ENCODE results near the gene CAMK2A. TPM values are rescaled to one million over a fixed set of nuclear protein-coding genes. Genes with fewer than 3 reads are reported as not detected.

The CAMK2A gene
- total and polyA plus RNA-seq, 11 donors, result 3.2 to 26.0 (median 15.2) TPM

DNA sequence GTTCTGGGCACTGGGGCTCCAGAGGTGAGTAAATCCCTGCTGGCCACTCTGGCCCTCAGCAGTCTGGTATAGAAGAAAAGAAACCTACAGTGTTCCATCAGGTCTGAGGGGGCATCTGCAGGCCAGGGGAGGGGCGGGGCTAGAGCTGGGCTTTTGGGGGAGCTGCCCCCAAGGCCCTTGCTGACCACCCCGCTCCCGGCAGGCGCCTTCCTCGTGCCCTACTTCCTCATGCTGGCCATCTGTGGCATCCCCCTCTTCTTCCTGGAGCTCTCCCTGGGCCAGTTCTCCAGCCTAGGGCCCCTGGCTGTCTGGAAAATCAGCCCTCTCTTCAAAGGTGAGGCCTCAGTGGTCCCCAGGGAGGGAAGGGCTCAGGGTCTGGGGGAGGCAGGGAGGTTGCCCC, 93.1 kb downstream of the CAMK2A start:
- TF ChIP-seq, protein P1, sequence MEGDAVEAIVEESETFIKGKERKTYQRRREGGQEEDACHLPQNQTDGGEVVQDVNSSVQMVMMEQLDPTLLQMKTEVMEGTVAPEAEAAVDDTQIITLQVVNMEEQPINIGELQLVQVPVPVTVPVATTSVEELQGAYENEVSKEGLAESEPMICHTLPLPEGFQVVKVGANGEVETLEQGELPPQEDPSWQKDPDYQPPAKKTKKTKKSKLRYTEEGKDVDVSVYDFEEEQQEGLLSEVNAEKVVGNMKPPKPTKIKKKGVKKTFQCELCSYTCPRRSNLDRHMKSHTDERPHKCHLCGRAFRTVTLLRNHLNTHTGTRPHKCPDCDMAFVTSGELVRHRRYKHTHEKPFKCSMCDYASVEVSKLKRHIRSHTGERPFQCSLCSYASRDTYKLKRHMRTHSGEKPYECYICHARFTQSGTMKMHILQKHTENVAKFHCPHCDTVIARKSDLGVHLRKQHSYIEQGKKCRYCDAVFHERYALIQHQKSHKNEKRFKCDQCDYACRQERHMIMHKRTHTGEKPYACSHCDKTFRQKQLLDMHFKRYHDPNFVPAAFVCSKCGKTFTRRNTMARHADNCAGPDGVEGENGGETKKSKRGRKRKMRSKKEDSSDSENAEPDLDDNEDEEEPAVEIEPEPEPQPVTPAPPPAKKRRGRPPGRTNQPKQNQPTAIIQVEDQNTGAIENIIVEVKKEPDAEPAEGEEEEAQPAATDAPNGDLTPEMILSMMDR (IDR thresholded peaks at IDR 0.05), result no peak
- TF ChIP-seq POLR2A (IDR thresholded peaks at IDR 0.05), result no peak
- Histone ChIP-seq H3K27me3 (peaks cover 0 to 4% (median 0%) of the 10 kb centered on the region in 9 donors), H3K4me3 (no peak overlapping the region), H3K36me3 (no peaks in the 10 kb centered on the region), H3K9me3 (no peaks in the 10 kb centered on the region), H3K27ac (no peak overlapping the region), H3K4me1 (no peaks in the 10 kb centered on the region)
- intact Hi-C loops (cut with DNase I), result no loop called here
- 68 to 94% (median 87%) methylated on average over 3 to 5 of the region's 5 CpGs for WGBS, 4 donors
- no peak for DNase-seq
- ATAC-seq, result no peak

DNA sequence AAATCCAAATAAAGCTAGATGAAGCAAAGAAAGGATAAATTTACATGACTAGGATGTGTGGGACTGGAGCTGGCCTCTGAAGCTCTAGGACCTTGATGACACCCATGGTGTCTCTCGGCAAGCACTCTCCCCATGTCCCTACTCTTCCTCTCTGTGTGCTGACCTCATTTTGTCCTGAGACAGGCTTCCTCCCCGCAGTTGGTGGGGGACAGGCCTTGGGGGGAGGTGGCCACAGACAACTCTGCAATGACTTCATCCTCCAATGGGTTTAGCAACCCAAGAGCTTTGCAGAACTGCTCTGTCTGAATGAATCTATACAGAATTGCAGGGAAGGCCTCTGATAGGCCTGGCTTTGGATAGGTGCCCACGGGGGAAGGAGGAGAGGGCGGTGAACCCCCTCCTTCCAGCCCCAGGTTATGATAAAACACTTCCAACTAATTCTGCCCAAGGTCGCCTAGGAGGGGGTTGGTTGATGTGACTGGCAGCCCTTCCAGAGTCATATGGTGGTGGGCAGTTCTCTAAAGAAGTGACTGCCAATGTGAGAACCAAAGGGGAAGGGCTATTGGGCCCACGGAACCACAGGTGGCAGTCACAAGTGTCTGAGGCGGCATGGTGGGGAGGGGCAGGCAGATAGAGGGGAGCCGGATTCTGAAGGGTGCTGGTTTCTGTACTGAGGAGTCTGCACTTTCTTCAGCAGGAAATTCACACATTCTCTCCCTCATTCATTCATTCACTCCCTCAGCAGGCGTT, 93.7 kb downstream of the CAMK2A start:
- no peaks in the 10 kb centered on the region for H3K9me3 ChIP-seq
- intact Hi-C loops (cut with DNase I), result no loop called here
- no peak overlapping the region for H3K27ac ChIP-seq
- H3K4me1 ChIP-seq, result no peaks in the 10 kb centered on the region
- H3K27me3 ChIP-seq, result peaks cover 0 to 4% (median under 1%) of the 10 kb centered on the region in 9 donors
- WGBS, 4 donors, result 73 to 88% (median 84%) methylated on average over 9 of the region's 9 CpGs
- DNase-seq (no peak), ATAC-seq (no peak)
- no peak overlapping the region for H3K4me3 ChIP-seq
- no peaks in the 10 kb centered on the region for H3K36me3 ChIP-seq
- TF ChIP-seq POLR2A (IDR thresholded peaks at IDR 0.05), result no peak
- TF ChIP-seq, protein P1 (IDR thresholded peaks at IDR 0.05), result no peak

DNA sequence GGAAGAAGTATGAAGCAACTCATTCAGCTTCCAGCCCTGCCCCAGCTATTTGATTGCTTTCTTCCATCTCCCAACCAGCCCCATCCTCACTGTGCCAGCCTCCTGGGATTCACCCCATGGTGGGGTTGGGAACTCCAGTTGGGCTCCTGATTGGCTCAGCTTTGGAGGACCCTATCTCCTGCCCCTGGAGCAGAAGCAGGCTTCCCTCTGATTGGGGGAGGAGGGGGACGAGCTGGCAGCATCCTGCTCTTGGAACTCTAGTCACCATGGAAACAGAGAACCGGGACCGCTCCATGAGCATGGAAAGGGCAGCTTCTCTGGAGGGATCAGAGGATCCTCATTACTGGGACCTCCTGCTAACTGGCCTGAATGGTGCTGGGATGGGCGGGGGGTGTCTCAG, 97.1 kb downstream of the CAMK2A start:
- WGBS, 4 donors, result 68 to 86% (median 76%) methylated on average over 3 to 4 of the region's 4 CpGs
- H3K27me3 ChIP-seq, result peaks cover 9 to 34% (median 19%) of the 10 kb centered on the region in 9 donors
- TF ChIP-seq, protein P1 (IDR thresholded peaks at IDR 0.05), result no peak
- no peak for TF ChIP-seq POLR2A (IDR thresholded peaks at IDR 0.05)
- peaks cover 0 to 8% (median 0%) of the 10 kb centered on the region in 12 donors for H3K4me1 ChIP-seq
- intact Hi-C loops (cut with DNase I), result no loop called here
- no peaks in the 10 kb centered on the region for H3K36me3 ChIP-seq
- no peak overlapping the region for H3K27ac ChIP-seq
- H3K9me3 ChIP-seq, result no peaks in the 10 kb centered on the region
- no peak for ATAC-seq
- H3K4me3 ChIP-seq, result no peak overlapping the region
- no peak for DNase-seq

DNA sequence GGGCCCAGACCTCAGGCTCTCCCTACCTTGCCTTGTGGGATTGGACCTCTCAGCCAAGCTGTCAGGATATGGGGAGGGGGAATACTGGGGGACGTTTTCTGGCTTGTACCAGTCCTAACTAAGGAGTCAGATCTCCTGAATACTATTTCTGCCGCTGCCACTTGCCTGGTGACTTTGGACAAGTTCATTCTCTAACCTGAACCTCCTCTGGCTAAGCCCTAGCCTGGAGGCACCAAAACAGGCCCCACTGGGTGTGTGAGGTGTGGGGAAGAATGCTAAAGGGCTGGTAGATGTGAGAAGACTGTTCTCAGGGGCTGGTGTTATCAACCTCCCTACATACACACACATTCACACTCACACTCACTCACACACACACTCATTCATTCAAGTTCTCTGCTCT, 98.6 kb downstream of the CAMK2A start:
- no peak overlapping the region for H3K27ac ChIP-seq
- DNase-seq, result no peak
- H3K36me3 ChIP-seq, result no peaks in the 10 kb centered on the region
- intact Hi-C loops (cut with DNase I), result no loop called here
- 43 to 77% (median 60%) methylated on average over 2 of the region's 2 CpGs for WGBS, 4 donors
- H3K27me3 ChIP-seq, result peaks cover 9 to 34% (median 19%) of the 10 kb centered on the region in 9 donors
- H3K4me1 ChIP-seq, result peaks cover 0 to 15% (median 0%) of the 10 kb centered on the region in 12 donors
- ATAC-seq, result no peak
- TF ChIP-seq, protein P1 (IDR thresholded peaks at IDR 0.05), result no peak
- TF ChIP-seq POLR2A (IDR thresholded peaks at IDR 0.05), result no peak
- no peak overlapping the region for H3K4me3 ChIP-seq
- no peaks in the 10 kb centered on the region for H3K9me3 ChIP-seq
